ENCODE data around the gene REV3L. TPM values are rescaled to one million over a fixed set of nuclear protein-coding genes. Genes with fewer than 3 reads are reported as not detected.

The REV3L gene
- total and polyA plus RNA-seq, 2 of the 13 experiments (the other 11 are each of a cell fraction or from before 2014, with no cell fraction given): 12.8 to 31.3 TPM

DNA sequence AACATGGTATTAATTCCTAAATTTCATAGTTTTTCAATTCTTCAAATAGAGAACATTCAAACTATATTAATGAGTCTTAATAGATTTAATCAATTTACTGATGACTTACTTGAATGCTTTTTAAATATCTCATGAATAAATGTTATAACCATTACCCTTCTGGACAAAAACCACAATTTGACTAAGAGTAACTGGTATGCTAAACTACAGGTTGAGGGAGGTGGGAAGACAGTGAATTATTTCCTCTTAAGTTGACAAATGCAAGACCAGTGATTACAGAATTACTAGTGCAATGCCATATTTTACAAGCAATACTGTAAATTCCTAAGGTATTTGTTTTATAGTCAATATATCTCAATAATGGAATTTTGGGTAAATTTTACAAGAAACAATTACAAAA is 65.1 kb downstream of the REV3L start:
- FAIRE-seq: no peak
- Histone ChIP-seq H2AFZ (ENCODE audit: low read length) (no peak overlapping the region), H3K36me3 (replicated peaks in 1 of 2; ENCODE audit: control insufficient read depth in 1 of 2, insufficient read depth in 2 of 2, low read length in 2 of 2) (peaks cover 3 to 20% of the 10 kb centered on the region in 2 experiments; a peak in 4 of 5 replicates), H3K27me3 (ENCODE audit: control insufficient read depth in 1 of 2, insufficient read depth in 2 of 2, low read length in 2 of 2) (no peaks in the 10 kb centered on the region), H3K9ac (ENCODE audit: insufficient read depth, low read depth, low read length) (no peak overlapping the region), H3K79me2 (ENCODE audit: insufficient read depth, low read length) (peaks cover 53% of the 10 kb centered on the region), H3K4me3 (replicated peaks in 1 of 3; ENCODE audit: insufficient read depth in 1 of 3, low read depth in 2 of 3, low read length in 3 of 3) (no peak overlapping the region), H3K27ac (ENCODE audit: extremely low read length, insufficient read depth, low read length) (no peak overlapping the region), H3K9me3 (ENCODE audit: low read length) (no peaks in the 10 kb centered on the region), H3K4me1 (ENCODE audit: insufficient read depth, low read length) (peaks cover 13% of the 10 kb centered on the region), H4K20me1 (ENCODE audit: insufficient read depth, low read length) (no peaks in the 10 kb centered on the region; the same call in 1 of the 2 replicates), H3K4me2 (ENCODE audit: low read depth, low read length) (no peak overlapping the region)
- ChIA-PET POLR2A (no interaction called here), CTCF (ENCODE audit: low intra/inter-chr PET ratio, low total read pairs) (no interaction called here)
- no peak for DNase-seq (ENCODE audit: low spot score)
- intact Hi-C loops (cut with micrococcal nuclease; ENCODE audit: unreplicated experiment): no loop called here
- in situ Hi-C loops (cut with HindIII; ENCODE audit: extremely low pct_ligation_motif_present, low pct_unique_long_range_greater_than_20kb): no loop called here
- no peak for TF ChIP-seq BCL6 (CRISPR knock-in tag; IDR thresholded peaks at IDR 0.05)
- TF ChIP-seq FOXA1 (IDR thresholded peaks at IDR 0.05): no peak
- TF ChIP-seq FOXA1 (CRISPR knock-in tag; IDR thresholded peaks at IDR 0.05): no peak
- no peak for TF ChIP-seq CBFB (CRISPR knock-in tag; IDR thresholded peaks at IDR 0.05)
- TF ChIP-seq TP53 (CRISPR knock-in tag; conservative IDR thresholded peaks at IDR 0.05): no peak
- TF ChIP-seq PATZ1 (CRISPR knock-in tag; IDR thresholded peaks at IDR 0.05): no peak
- TF ChIP-seq MYC (CRISPR knock-in tag; IDR thresholded peaks at IDR 0.05; ENCODE audit: borderline replicate concordance): no peak
- TF ChIP-seq MEIS2 (CRISPR knock-in tag; IDR thresholded peaks at IDR 0.05): no peak
- no peak for TF ChIP-seq ZFP37 (CRISPR knock-in tag; IDR thresholded peaks at IDR 0.05; ENCODE audit: borderline replicate concordance)
- TF ChIP-seq ZNF879 (CRISPR knock-in tag; IDR thresholded peaks at IDR 0.05): no peak
- no peak for TF ChIP-seq ZNF30 (CRISPR knock-in tag; IDR thresholded peaks at IDR 0.05)
- TF ChIP-seq AHR (CRISPR knock-in tag; IDR thresholded peaks at IDR 0.05): no peak
- TF ChIP-seq ZNF3 (CRISPR knock-in tag; IDR thresholded peaks at IDR 0.05): no peak
- TF ChIP-seq ZNF816 (CRISPR knock-in tag; IDR thresholded peaks at IDR 0.05; ENCODE audit: borderline replicate concordance): no peak
- TF ChIP-seq, protein P1, sequence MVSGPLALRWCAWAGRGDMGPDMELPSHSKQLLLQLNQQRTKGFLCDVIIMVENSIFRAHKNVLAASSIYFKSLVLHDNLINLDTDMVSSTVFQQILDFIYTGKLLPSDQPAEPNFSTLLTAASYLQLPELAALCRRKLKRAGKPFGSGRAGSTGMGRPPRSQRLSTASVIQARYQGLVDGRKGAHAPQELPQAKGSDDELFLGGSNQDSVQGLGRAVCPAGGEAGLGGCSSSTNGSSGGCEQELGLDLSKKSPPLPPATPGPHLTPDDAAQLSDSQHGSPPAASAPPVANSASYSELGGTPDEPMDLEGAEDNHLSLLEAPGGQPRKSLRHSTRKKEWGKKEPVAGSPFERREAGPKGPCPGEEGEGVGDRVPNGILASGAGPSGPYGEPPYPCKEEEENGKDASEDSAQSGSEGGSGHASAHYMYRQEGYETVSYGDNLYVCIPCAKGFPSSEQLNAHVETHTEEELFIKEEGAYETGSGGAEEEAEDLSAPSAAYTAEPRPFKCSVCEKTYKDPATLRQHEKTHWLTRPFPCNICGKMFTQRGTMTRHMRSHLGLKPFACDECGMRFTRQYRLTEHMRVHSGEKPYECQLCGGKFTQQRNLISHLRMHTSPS (CRISPR knock-in tag; IDR thresholded peaks at IDR 0.05; ENCODE audit: low read depth): no peak
- BruUV-seq (replicated peaks): no TSS peak
- no peak for ATAC-seq

All from HepG2 (cell line).